ENCODE measurements around the gene CLEC19A. TPM values are rescaled to one million over a fixed set of nuclear protein-coding genes. Genes with fewer than 3 reads are reported as not detected.

CLEC19A gene
- total RNA-seq, 1 experiment from 2014 or later = not detected

GRCh38 chr16:19354371-19354770 lies 68.8 kb downstream of the CLEC19A start:
- Histone ChIP-seq H3K4me3 (ENCODE audit: low read depth in 2 of 2, low read length in 2 of 2) (no peak overlapping the region), H3K36me3 (ENCODE audit: control insufficient read depth, insufficient read depth, low read length) (no peaks in the 10 kb centered on the region), H3K27me3 (ENCODE audit: control insufficient read depth, insufficient read depth, low read length) (no peaks in the 10 kb centered on the region; the same call in 1 of the 2 replicates), H3K9me3 (ENCODE audit: control insufficient read depth, insufficient read depth, low read depth, low read length) (no peaks in the 10 kb centered on the region), H3K27ac (ENCODE audit: low read length) (no peak overlapping the region), H3K4me1 (ENCODE audit: control insufficient read depth, insufficient read depth, low read length) (no peaks in the 10 kb centered on the region)
- in situ Hi-C loops (cut with HindIII; ENCODE audit: low pct_unique_long_range_greater_than_20kb, low sequenced_read_pairs) (no loop called here), intact Hi-C loops (cut with micrococcal nuclease; ENCODE audit: unreplicated experiment) (no loop called here)
- DNase-seq (ENCODE audit: low read depth, low spot score) (no peak), ATAC-seq (no peak)
- TF ChIP-seq CTCF (IDR thresholded peaks at IDR 0.05) = no peak
- TF ChIP-seq POLR2AphosphoS5 (IDR thresholded peaks at IDR 0.05; ENCODE audit: low read depth, low read length) = no peak
- peak; percentile 57 for TF ChIP-seq TCF7L2 (IDR thresholded peaks at IDR 0.05; ENCODE audit: low read depth, low read length)
- TF ChIP-seq REST (IDR thresholded peaks at IDR 0.05; ENCODE audit: insufficient read depth in 1 of 2, low read depth in 2 of 2, low read length in 1 of 2) = no peak
- TF ChIP-seq SIN3A (IDR thresholded peaks at IDR 0.05; ENCODE audit: borderline replicate concordance, insufficient read depth, low read depth, low read length) = no peak
- ChIA-PET CTCF (no interaction called here), POLR2A (interaction anchor here (0.5 kb wide), 1 partner anchor 235 kb away, joined by 3 read pairs; no protein-coding TSS in a partner anchor)
- no TSS peak for BruUV-seq (replicated peaks)

- intact Hi-C loops (cut with micrococcal nuclease; ENCODE audit: unreplicated experiment) = no loop called here
- no TSS peak for BruUV-seq (replicated peaks)
- Histone ChIP-seq H3K36me3 (ENCODE audit: control insufficient read depth, insufficient read depth, low read length) (no peaks in the 10 kb centered on the region), H3K27me3 (ENCODE audit: control insufficient read depth, insufficient read depth, low read length) (no peaks in the 10 kb centered on the region), H3K4me1 (ENCODE audit: control insufficient read depth, insufficient read depth, low read length) (no peaks in the 10 kb centered on the region), H3K27ac (ENCODE audit: low read length) (no peak overlapping the region), H3K9me3 (ENCODE audit: control insufficient read depth, insufficient read depth, low read depth, low read length) (no peaks in the 10 kb centered on the region), H3K4me3 (ENCODE audit: low read depth in 2 of 2, low read length in 2 of 2) (no peak overlapping the region)
- DNase-seq (ENCODE audit: low read depth, low spot score) (no peak), ATAC-seq (no peak)
- TF ChIP-seq TCF7L2 (IDR thresholded peaks at IDR 0.05; ENCODE audit: low read depth, low read length) (no peak), REST (IDR thresholded peaks at IDR 0.05; ENCODE audit: insufficient read depth in 1 of 2, low read depth in 2 of 2, low read length in 1 of 2) (no peak), POLR2AphosphoS5 (IDR thresholded peaks at IDR 0.05; ENCODE audit: low read depth, low read length) (no peak), SIN3A (IDR thresholded peaks at IDR 0.05; ENCODE audit: borderline replicate concordance, insufficient read depth, low read depth, low read length) (no peak), CTCF (IDR thresholded peaks at IDR 0.05) (no peak)
- in situ Hi-C loops (cut with HindIII; ENCODE audit: low pct_unique_long_range_greater_than_20kb, low sequenced_read_pairs) = no loop called here
- ChIA-PET CTCF (interaction anchor here (0.7 kb wide), 3 partner anchors 9 to 261 kb away, joined by 3 to 8 read pairs (median 3); no protein-coding TSS in a partner anchor), POLR2A (no interaction called here)
These were observed 70.8 kb downstream of the CLEC19A start for GRCh38 chr16:19356024-19356952.

All from Panc1 (cell line).